Measurements from ENCODE around the gene C1orf21.
"Not testable (repeated sequence)": the region's sequence is repeated elsewhere in the genome, so short reads cannot be mapped to it uniquely, and the experiment has no call there.

Gene C1orf21

GRCh38 chr1:184605941-184606340 lies 219.1 kb downstream of the C1orf21 start:
- no peak for TF ChIP-seq CTCF (IDR thresholded peaks at IDR 0.05; ENCODE audit: low read depth, low read length, missing control alignments)
- Histone ChIP-seq H3K27ac (no peak overlapping the region), H3K27me3 (replicated peaks) (no peaks in the 10 kb centered on the region), H3K36me3 (replicated peaks) (no peaks in the 10 kb centered on the region), H3K4me3 (ENCODE audit: low read depth, low read length) (no peak overlapping the region)
- DNase-seq = no peak
- in situ Hi-C loops (cut with HindIII; ENCODE audit: low pct_ligation_motif_present, low sequenced_read_pairs) = no loop called here

- no peak for DNase-seq
- Histone ChIP-seq H3K27me3 (replicated peaks) (no peaks in the 10 kb centered on the region), H3K36me3 (replicated peaks) (no peaks in the 10 kb centered on the region), H3K27ac (no peak overlapping the region), H3K4me3 (ENCODE audit: low read depth, low read length) (no peak overlapping the region)
- no peak for TF ChIP-seq CTCF (IDR thresholded peaks at IDR 0.05; ENCODE audit: low read depth, low read length, missing control alignments)
- in situ Hi-C loops (cut with HindIII; ENCODE audit: low pct_ligation_motif_present, low sequenced_read_pairs) = no loop called here
Observed at GRCh38 chr1:184606786-184607185, 220.0 kb downstream of the C1orf21 start.

- H3K36me3 ChIP-seq (replicated peaks) = no peaks in the 10 kb centered on the region
- no peak overlapping the region for H3K27ac ChIP-seq
- H3K27me3 ChIP-seq (replicated peaks) = no peaks in the 10 kb centered on the region
- H3K4me3 ChIP-seq (ENCODE audit: low read depth, low read length) = no peak overlapping the region
- TF ChIP-seq CTCF (IDR thresholded peaks at IDR 0.05; ENCODE audit: low read depth, low read length, missing control alignments) = no peak
- in situ Hi-C loops (cut with HindIII; ENCODE audit: low pct_ligation_motif_present, low sequenced_read_pairs) = no loop called here
- no peak for DNase-seq
Observed at GRCh38 chr1:184608581-184608980, 221.8 kb downstream of the C1orf21 start.

- DNase-seq = no peak
- H3K4me3 ChIP-seq (ENCODE audit: low read depth, low read length) = no peak overlapping the region
- no peaks in the 10 kb centered on the region for H3K36me3 ChIP-seq (replicated peaks)
- in situ Hi-C loops (cut with HindIII; ENCODE audit: low pct_ligation_motif_present, low sequenced_read_pairs) = no loop called here
- no peak overlapping the region for H3K27ac ChIP-seq
- TF ChIP-seq CTCF (IDR thresholded peaks at IDR 0.05; ENCODE audit: low read depth, low read length, missing control alignments) = no peak
- H3K27me3 ChIP-seq (replicated peaks) = no peaks in the 10 kb centered on the region
Observed at GRCh38 chr1:184608990-184609389, 222.2 kb downstream of the C1orf21 start.

GRCh38 chr1:184610876-184611595 lies 224.2 kb downstream of the C1orf21 start:
- no peak for DNase-seq
- Histone ChIP-seq H3K27me3 (replicated peaks) (no peaks in the 10 kb centered on the region), H3K4me3 (ENCODE audit: low read depth, low read length) (no peak overlapping the region), H3K27ac (no peak overlapping the region), H3K36me3 (replicated peaks) (no peaks in the 10 kb centered on the region)
- TF ChIP-seq CTCF (IDR thresholded peaks at IDR 0.05; ENCODE audit: low read depth, low read length, missing control alignments) = no peak
- in situ Hi-C loops (cut with HindIII; ENCODE audit: low pct_ligation_motif_present, low sequenced_read_pairs) = no loop called here

- H3K27ac ChIP-seq; DNase-seq; H3K27me3 ChIP-seq (replicated peaks); H3K4me3 ChIP-seq (ENCODE audit: low read depth, low read length); H3K36me3 ChIP-seq (replicated peaks); in situ Hi-C loops (cut with HindIII; ENCODE audit: low pct_ligation_motif_present, low sequenced_read_pairs): not testable (repeated sequence)
Observed at GRCh38 chr1:184612229-184612628, 225.4 kb downstream of the C1orf21 start.

All from brain microvascular endothelial cell (primary cell).